DOHH2 (cell line): Measurements from ENCODE around the gene PI3.

ENCODE experiments used
- H3F3A ChIP-seq: fragments of 200-600 bp; sonication (generic), shearing (Covaris generic); 2 replicates; pipeline ENCODE4 v1.6.0; 2016; ENCODE audit warnings: antibody characterized with exemption, mild to moderate bottlenecking; ENCODE audit not compliant: control insufficient read depth, insufficient read depth
- H3K27ac ChIP-seq: fragments of 200-600 bp; sonication (generic); 2 replicates; pipeline ENCODE4 v1.5.1; 2014; ENCODE audit warnings: low read depth, mild to moderate bottlenecking, low read length, moderate library complexity
- H3K27me3 ChIP-seq: fragments of 200-600 bp; sonication (generic); 2 replicates; pipeline ENCODE4 v1.6.1; 2014; ENCODE audit warnings: mild to moderate bottlenecking, low read length, mixed read lengths; ENCODE audit not compliant: control insufficient read depth
- H3K36me3 ChIP-seq: fragments of 200-600 bp; sonication (generic); 2 replicates; pipeline ENCODE4 v1.6.1; 2014; ENCODE audit warnings: mild to moderate bottlenecking, low read length, moderate library complexity, mixed read lengths; ENCODE audit not compliant: control insufficient read depth
- H3K4me1 ChIP-seq: fragments of 200-600 bp; sonication (generic); 2 replicates; pipeline ENCODE4 v1.6.1; 2014; ENCODE audit warnings: mild to moderate bottlenecking, low read length, mixed read lengths; ENCODE audit not compliant: control insufficient read depth
- H3K4me2 ChIP-seq: fragments of 200-600 bp; sonication (generic); 2 replicates; pipeline ENCODE4 v1.6.0; 2014; ENCODE audit warnings: mild to moderate bottlenecking, low read length, moderate library complexity
- H3K4me3 ChIP-seq: fragments of 200-600 bp; sonication (generic); 2 replicates; pipeline ENCODE4 v1.5.1; 2014; ENCODE audit warnings: mild to moderate bottlenecking, low read length, mixed read lengths
- H3K79me2 ChIP-seq: fragments of 200-600 bp; sonication (generic); 2 replicates; pipeline ENCODE4 v1.6.1; 2014; ENCODE audit warnings: mild to moderate bottlenecking, low read length, mixed read lengths; ENCODE audit not compliant: control insufficient read depth
- H3K9me2 ChIP-seq: fragments of 200-600 bp; sonication (generic); replicated peaks from 2 replicates; pipeline ENCODE4 v1.6.1; 2014; ENCODE audit warnings: mild to moderate bottlenecking, low read length, mixed read lengths; ENCODE audit not compliant: control insufficient read depth
- H3K9me3 ChIP-seq: fragments of 200-600 bp; sonication (generic); 2 replicates; pipeline ENCODE4 v1.6.1; 2014; ENCODE audit warnings: antibody characterized with exemption, low read length, mixed read lengths; ENCODE audit not compliant: control insufficient read depth, insufficient read depth
- H4K20me1 ChIP-seq: fragments of 200-600 bp; sonication (generic); 2 replicates; pipeline ENCODE4 v1.6.0; 2014; ENCODE audit warnings: low read depth, mild to moderate bottlenecking, antibody characterized with exemption, low read length, moderate library complexity; ENCODE audit not compliant: control insufficient read depth, insufficient read depth
- CTCF ChIP-seq: fragments of 200-600 bp; sonication (generic); IDR thresholded peaks from one replicate; pipeline ENCODE4 v1.5.1; 2014; ENCODE audit warnings: antibody characterized with exemption, mild to moderate bottlenecking, low read depth, low read length; ENCODE audit not compliant: poor library complexity, severe bottlenecking
- EZH2phosphoT487 ChIP-seq: fragments of 200-600 bp; sonication (generic); IDR thresholded peaks from 2 replicates; pipeline ENCODE4 v1.6.1; 2017; ENCODE audit warnings: borderline replicate concordance, mild to moderate bottlenecking, antibody characterized with exemption, low read length, moderate library complexity, mixed read lengths

PI3 gene

GRCh38 chr20:45218636-45219035 is 43.9 kb downstream of the PI3 start:
- Histone ChIP-seq H3K79me2 (no peaks in the 10 kb centered on the region), H4K20me1 (no peaks in the 10 kb centered on the region), H3K4me3 (no peak overlapping the region), H3F3A (no peaks in the 10 kb centered on the region), H3K36me3 (no peaks in the 10 kb centered on the region), H3K27ac (no peak overlapping the region), H3K27me3 (peaks cover 5% of the 10 kb centered on the region; the same call in 1 of the 2 replicates), H3K4me1 (no peaks in the 10 kb centered on the region), H3K4me2 (no peak overlapping the region), H3K9me3 (no peaks in the 10 kb centered on the region), H3K9me2 (no peaks in the 10 kb centered on the region)
- TF ChIP-seq CTCF (no peak), EZH2phosphoT487 (no peak)

DNA sequence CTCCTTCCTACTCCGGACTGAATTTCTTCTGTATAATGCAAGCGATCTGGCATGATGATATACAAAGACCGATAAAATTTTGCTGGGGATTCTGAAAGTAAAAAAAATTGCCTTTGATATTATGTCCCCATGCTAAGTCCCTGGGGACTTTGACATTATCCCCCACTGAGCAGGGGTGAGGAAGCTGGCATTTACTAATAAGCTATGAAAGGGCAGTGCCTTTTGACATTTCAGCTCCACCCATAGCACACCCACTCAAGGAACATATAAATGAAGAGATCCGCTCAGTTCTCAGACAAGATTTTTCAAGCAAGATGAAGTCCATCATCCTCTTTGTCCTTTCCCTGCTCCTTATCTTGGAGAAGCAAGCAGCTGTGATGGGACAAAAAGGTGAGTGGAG is 46.4 kb downstream of the PI3 start, which contains the start of gene SEMG2:
Gene SEMG2, plus strand, starts transcription at position 298 of the 400 bp plus-strand sequence. Its CDS starts 17 bp downstream, at position 315.
- Histone ChIP-seq H3K4me1 (no peaks in the 10 kb centered on the region), H3K27ac (no peak within 1 kb of the TSS), H3K36me3 (no peaks in the 10 kb centered on the region), H3K4me3 (no peak within 1 kb of the TSS), H3K27me3 (peaks cover 5% of the 10 kb centered on the region; the same call in 1 of the 2 replicates), H3K4me2 (no peak within 1 kb of the TSS), H4K20me1 (no peaks in the 10 kb centered on the region), H3K79me2 (no peaks in the 10 kb centered on the region), H3K9me2 (no peaks in the 10 kb centered on the region), H3F3A (no peaks in the 10 kb centered on the region), H3K9me3 (no peaks in the 10 kb centered on the region)
- TF ChIP-seq CTCF (no peak), EZH2phosphoT487 (no peak)

GRCh38 chr20:45223136-45223535 is 48.4 kb downstream of the PI3 start:
- TF ChIP-seq EZH2phosphoT487 (no peak), CTCF (no peak)
- Histone ChIP-seq H3K79me2 (no peaks in the 10 kb centered on the region), H3K4me3 (no peak overlapping the region), H3K36me3 (no peaks in the 10 kb centered on the region), H4K20me1 (no peaks in the 10 kb centered on the region), H3K4me1 (no peaks in the 10 kb centered on the region), H3K4me2 (no peak overlapping the region), H3K27ac (no peak overlapping the region), H3F3A (no peaks in the 10 kb centered on the region), H3K9me2 (no peaks in the 10 kb centered on the region), H3K9me3 (no peaks in the 10 kb centered on the region), H3K27me3 (peaks cover 5% of the 10 kb centered on the region; the same call in 1 of the 2 replicates)
